GM18499 (cell line): ENCODE data around the gene FOXN1.

Experiments
- ATAC-seq: cut with Tn5 transposase; IDR thresholded peaks from one replicate; pipeline ENCODE4 v1.9.1; 2021; ENCODE audit warnings: moderate number of reproducible peaks; ENCODE audit not compliant: insufficient read depth, unreplicated experiment

The FOXN1 gene

GRCh38 chr17:28540231-28540630 lies 34.1 kb downstream of the FOXN1 start:
- ATAC-seq, result no peak

GRCh38 chr17:28541439-28541838 lies 35.3 kb downstream of the FOXN1 start:
- ATAC-seq, result no peak

- no peak for ATAC-seq
These were observed 38.4 kb downstream of the FOXN1 start for GRCh38 chr17:28544402-28545140.

DNA sequence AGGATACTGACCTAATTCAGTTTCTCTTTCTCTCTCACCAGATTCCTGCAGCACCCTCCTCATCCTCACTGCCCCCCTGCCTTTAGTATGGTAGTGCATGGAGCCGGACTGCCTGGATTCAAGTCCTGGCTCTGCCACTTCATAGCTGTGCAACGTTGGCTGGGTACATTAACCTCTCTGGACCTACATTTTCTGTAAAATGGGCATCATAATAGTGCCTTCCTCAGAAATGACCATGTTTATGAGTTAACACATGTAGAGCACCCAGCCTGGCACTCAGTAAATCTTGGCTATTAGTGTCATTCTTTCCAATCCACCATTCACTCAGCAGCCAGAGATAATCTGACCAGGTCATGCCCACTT lies 39.0 kb downstream of the FOXN1 start:
- no peak for ATAC-seq

DNA sequence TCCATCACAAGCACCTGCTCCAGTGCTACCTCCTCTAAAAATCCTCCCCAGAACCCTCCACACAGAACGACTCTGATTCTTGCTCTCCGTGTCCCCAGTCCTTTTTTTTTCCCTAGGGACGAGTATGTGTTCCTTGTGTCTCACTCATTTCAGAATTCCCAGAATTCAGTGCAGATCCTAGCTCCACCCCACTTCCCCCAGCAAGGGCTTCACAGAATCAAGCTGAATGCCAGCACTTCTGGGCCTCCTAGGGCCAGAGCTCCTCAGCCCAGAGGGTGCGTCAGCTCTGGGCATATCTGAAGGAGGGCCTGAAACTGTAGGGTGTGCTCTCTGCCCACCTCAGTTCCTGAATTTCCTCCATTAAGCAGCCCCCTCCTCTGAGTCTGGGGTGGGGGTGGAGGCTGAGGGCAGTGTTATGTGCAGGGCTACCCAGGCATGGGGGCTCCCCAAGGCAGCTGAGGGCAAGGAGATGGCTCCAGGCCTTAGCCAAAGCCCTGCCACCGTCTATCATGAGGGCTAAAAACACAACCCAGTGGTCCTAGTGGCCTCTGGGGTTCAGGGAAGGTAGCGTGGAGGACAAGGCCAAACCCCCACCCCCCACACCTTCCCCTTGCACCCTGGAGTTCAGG lies 39.8 kb downstream of the FOXN1 start:
- no peak for ATAC-seq

DNA sequence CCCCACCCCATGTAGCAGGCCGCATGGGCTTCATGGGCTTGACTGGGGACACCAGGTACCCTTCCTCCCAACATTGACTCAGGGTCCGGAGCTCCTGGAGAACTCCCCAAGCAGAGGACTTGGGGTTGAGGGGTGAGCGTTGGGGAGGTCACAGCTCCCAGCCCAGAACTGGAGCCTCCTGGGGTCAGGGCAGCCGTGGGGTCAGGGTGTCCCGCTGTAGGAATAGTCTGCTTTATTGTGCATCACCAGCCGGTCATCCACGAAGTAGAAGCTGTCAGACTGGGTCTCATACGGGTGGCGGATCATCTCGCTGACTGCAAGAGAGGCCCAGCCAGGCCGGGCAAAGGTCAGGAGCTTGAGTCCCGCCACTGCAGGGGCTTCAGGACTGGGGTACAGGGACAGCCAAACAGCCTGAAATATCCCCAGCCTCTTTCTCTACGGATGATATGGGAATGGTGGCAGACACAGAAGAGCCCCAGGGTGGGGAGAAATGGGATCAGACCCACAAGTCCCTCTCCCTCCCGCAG lies 41.0 kb downstream of the FOXN1 start:
- ATAC-seq, result no peak

GRCh38 chr17:28547623-28548416 lies 41.7 kb downstream of the FOXN1 start:
- ATAC-seq, result no peak

DNA sequence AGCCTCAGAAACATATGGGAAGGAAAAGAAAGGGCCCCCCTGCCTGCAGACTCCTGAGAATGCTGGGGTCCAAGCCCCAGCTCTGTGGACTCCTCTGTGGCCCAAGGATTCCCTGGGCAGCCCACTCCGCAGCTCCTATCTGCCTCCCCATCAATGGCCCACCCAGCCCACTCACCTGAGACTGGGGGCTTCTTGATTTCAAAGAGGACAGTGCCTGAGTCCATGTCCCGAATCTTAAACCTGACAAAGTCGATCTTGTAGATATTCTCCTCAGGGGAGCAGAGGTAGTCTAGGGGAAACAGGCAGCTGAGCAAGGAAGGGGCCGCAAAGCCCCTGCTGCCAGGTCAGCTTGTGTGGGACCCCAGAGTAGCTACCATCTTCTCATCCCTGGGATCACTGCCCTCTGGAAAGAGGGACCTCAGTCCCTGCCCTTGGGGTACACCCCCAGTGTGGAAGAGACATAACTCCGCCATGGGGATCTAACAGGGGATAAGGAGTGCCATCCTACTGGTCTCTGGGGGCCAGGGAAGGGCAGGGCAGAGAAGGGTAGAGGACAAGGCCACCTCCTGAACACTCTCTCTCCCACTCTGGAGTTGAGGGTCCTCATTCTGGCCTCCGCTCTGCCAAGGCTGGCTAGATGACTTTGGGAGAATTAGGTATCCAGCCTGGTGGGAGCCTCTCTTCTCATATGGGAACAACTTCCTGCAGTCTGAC lies 42.4 kb downstream of the FOXN1 start:
- ATAC-seq, result no peak

DNA sequence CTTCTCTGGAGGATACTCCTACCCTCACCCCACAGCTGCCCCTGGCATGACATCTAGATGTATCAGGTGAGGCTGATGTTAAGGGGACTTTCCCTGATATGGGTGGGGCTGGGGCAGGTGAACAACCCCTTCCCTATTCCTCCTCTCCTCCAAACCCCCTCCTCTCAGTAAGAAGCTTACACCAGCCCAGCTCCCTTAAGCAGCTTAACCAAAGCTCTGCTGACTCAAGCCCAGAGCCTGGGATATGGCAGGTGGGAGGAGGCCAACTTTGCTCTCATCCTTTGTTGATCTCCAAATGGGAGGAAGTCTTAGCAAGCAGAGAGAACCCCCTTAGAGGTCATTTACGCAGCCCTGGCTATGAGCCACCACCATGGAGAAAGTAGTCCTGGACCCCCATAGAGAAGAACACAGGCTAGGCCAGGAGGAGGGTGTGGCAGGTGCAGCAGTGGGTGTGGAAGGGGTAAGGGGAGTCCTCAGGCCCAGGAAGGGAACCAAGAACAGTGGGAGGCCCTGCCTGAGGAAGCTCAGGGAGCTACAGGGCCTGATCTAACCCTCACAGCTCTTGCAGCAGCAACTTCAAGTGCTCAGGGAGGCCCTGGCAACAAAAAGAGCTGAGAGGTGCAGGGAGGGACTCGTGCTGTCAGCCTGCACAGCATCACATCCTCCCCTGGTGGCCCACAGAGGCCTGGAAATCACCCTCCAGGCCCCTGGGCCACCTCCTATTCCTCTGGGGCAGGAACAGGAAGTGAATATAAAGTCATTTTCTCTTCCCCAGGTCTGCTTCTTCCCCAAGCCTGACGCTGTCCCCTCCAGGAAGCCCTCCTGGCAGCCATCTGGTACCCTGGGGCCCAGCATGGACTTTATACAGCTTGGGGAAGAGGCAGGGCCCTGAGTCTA lies 43.3 kb downstream of the FOXN1 start:
- ATAC-seq, result no peak

DNA sequence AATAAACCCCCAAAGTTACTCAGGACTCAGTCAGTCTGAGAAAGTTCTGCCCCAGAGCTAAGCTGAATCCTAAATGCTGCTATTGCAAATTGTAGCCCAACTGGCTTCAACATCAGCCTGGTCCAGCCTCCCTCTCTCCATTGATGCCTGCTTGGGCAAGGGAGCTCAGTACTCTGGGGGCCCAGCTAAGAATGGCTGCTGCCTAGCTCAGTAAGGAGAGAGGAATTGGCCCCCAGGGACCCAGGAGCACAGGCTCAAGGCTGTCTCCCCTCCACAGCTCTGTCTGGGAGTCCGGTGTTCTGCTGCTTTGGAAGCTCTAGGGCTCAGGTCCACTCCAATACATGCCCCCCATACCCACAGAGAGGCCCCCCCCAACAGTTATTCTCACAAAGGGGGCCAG lies 44.7 kb downstream of the FOXN1 start:
- no peak for ATAC-seq

DNA sequence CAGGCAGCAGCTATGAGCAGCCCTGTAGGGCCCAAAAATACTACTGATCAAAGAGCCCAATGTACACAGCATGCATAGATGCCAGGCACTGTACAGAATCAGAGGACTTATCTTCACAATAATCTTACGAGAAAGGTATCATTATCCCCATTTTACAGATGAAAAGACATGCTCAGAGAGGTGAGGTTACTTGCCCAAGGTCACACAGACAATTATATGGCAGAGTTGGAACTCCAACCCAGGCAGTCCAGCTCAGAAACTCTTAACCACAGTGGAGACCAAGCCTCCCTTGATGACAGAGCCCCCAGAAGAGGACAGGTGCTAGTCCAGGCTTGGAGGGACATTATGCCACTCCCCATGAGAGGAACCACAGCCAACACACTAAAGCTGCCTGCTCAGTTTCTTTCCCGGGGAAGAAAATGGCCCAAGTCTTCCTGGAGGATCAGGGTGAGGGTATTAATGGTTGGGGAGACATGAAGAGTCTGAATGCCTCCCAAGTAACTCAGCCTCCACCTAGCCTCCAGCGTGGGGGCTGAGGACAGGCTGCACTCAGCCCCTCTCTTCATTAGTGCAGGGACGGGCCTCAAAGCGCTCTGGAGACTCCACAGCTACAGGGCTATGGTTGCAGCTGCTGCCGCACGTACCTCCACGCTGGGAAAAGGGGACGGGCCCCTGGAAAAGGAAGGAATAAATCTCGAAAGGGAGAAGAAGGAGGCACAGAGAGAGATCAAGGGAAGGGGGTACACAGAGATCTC lies 45.5 kb downstream of the FOXN1 start:
- no peak for ATAC-seq

DNA sequence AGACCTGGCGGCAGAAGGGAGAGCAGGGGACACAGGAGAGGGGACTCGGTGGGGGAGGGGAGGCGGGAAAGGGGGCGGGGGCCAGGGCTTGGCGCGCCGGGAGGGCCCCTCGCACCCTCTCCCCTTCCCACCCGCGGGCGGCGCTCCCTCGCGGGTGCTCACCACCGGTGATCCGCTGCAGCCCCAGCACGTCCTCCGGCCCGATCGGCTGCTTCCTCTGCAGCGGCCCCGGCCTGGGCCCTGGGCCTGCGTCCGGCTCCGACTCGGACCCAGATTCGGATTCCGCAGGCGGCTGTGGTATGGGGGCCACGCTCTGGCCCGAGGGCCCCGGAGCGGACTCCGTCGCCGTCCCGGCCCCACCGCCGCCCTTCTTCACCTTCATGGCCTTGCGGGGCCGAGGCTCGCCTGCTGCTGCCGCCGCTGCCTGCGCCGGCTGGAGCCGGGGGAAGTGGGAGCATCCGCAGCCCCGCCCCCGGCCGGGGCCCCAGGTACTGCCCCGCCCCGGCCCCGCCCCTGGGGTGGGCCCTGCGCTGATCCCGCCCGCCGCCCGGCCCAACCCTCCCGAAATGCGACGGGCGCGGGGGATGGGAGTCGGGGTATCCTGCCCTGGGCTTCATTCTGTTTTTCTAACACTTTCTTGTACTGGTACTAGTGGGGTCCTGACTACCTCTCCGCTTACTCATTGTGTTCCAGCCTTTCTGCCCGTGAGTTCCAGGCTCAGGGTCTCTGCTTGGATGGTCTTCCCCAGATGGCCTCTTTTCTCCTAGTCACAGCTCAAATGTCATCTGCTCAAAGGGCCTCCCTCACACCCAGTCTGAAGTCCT lies 46.2 kb downstream of the FOXN1 start, which contains the start of gene UNC119:
UNC119 (minus strand) TSS at position 449 of the 824 bp plus-strand sequence; CDS start at position 382, 67 bp downstream.
- ATAC-seq, result no peak

DNA sequence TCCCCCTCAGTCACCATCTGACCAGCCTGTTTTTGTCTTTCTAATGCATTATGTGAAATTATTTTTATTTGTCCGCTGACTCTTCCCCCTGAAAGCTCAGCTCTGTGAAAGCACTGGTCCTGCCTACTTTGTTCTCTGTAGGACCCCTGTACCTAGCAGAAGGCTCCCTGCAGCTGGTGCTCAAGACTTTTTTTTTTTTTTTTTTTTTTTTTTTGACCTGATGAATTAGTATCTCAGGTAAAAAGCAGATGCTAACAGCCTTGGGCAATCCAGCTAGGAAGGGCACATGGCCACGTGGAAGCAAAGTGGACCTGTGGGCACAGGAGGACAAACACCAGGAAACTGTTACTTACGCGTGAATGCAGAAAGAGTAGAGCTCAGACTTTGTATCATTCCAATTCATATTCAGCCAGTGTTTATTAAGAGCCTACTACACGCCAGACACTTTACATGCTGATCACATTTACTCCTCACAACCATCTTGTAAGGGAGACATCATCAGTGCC lies 46.9 kb downstream of the FOXN1 start:
- ATAC-seq, result no peak

DNA sequence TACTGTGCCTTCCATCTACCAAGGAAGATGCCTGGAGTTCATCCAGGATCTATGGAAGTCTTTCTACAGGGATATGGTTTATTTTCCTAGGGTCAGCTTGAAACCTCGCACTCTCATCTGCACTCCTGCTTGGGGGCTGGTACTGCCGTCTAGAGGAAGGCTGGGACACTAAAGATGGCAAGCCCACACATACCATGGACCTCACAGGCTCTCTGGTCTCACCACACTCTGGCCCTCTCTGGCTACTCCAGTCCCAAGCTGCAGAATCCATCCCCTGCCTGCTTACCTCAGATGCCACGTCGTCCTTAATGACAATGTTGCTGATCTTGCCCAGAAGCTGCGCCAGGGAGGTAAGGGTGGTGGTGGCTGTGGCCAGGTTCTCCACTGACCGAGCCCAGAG lies 48.4 kb downstream of the FOXN1 start:
- no peak for ATAC-seq

- ATAC-seq, result no peak
These were observed 48.9 kb downstream of the FOXN1 start for GRCh38 chr17:28555022-28555421.

GRCh38 chr17:28563475-28563874 lies 57.3 kb downstream of the FOXN1 start:
- no peak for ATAC-seq

DNA sequence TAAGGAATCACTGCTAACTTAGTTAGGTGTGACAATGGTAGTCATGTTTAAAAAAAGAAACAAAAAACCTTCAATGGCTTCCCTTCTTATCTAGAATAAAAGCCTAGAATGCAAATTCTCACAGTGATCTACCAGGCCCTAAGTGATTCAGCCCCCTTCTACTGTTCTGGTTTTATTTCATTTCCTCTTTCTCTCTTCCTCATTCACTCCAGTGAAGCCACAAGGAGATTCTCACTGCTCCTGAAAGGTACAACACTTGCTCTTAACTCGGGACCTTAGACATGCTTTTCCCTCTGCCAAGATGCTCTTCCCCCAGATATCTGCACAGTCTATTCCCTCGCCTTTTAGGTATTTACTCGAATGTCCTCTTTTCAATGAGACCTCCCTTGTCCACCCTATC lies 61.5 kb downstream of the FOXN1 start:
- ATAC-seq, result peak; percentile 35

- no peak for ATAC-seq
These were observed 63.3 kb downstream of the FOXN1 start for GRCh38 chr17:28569446-28569845.
